Prostate gland (tissue), 2 donors: ENCODE measurements around the gene RGS10. TPM values are rescaled to one million over a fixed set of nuclear protein-coding genes. Genes with fewer than 3 reads are reported as not detected.

Experiments
- DNase-seq: peaks from one replicate; pipeline ENCODE4 v3.0.0-alpha.2; 2019; ENCODE audit warnings: low spot score
- H3K27ac ChIP-seq, 2 donors: fragments of 200-600 bp; sonication (generic); 2 replicates each; pipeline ENCODE4 v1.5.1; 2017 to 2019
- H3K27me3 ChIP-seq: fragments of 200-600 bp; sonication (generic); replicated peaks from 2 replicates; pipeline ENCODE4 v1.5.1; 2019; ENCODE audit not compliant: insufficient read depth
- H3K36me3 ChIP-seq, 2 donors: fragments of 200-600 bp; sonication (generic); 1 replicate in 1 of 2; 2 replicates in 1 of 2; pipeline versions ENCODE4 v1.5.1 to v1.8.1; 2017 to 2019
- H3K4me1 ChIP-seq: fragments of 200-600 bp; sonication (generic); replicated peaks from 2 replicates; pipeline ENCODE4 v1.5.1; 2019
- H3K4me3 ChIP-seq, 2 donors: fragments of 200-600 bp; sonication (generic); 2 replicates each; pipeline ENCODE4 v1.5.1; 2017 to 2019
- H3K9me3 ChIP-seq: fragments of 200-600 bp; sonication (generic); 2 replicates; pipeline ENCODE4 v1.5.1; 2017
- POLR2A ChIP-seq: fragments of 450-650 bp; IDR thresholded peaks from one replicate; pipeline ENCODE4 v1.6.1; 2016; ENCODE audit warnings: antibody characterized with exemption, mild to moderate bottlenecking
- POLR2AphosphoS5 ChIP-seq: sonication (generic); formaldehyde crosslinking; IDR thresholded peaks from one replicate; pipeline ENCODE4 v1.6.1; 2017; ENCODE audit warnings: antibody characterized with exemption
- WGBS: methylation state at CpG from one replicate; pipeline ENCODE4 v1.1.5; 2018; 5-methylcytosine and 5-hydroxymethylcytosine counted together
- intact Hi-C: fragments of 100-400 bp; cut with DNase I; formaldehyde crosslinking; loops from one replicate; pipeline ENCODE4 v1.14.2; 2022
- total RNA-seq, 2 donors: library from RNA; depleted of rRNA; stranded (reverse); fragments of >200 nt; gene quantifications; one replicate each; pipeline ENCODE4 v1.1.0, GENCODE V29; 2016
- TF ChIP-seq, protein P1 (sequence below), 4 experiments: fragments of 200-600 bp in 2 of 4; fragments of 450-650 bp in 2 of 4; sonication (generic) in 2 of 4; IDR thresholded peaks; 1 replicate in 3 of 4; 2 replicates in 1 of 4; pipeline ENCODE4 v1.5.1; 2016 to 2019; ENCODE audit warnings: antibody characterized with exemption in 4 of 4, mild to moderate bottlenecking in 2 of 4, moderate library complexity in 2 of 4

RGS10 gene
- total RNA-seq, 2 donors from 2014 or later, result 12.4 to 67.7 TPM

DNA sequence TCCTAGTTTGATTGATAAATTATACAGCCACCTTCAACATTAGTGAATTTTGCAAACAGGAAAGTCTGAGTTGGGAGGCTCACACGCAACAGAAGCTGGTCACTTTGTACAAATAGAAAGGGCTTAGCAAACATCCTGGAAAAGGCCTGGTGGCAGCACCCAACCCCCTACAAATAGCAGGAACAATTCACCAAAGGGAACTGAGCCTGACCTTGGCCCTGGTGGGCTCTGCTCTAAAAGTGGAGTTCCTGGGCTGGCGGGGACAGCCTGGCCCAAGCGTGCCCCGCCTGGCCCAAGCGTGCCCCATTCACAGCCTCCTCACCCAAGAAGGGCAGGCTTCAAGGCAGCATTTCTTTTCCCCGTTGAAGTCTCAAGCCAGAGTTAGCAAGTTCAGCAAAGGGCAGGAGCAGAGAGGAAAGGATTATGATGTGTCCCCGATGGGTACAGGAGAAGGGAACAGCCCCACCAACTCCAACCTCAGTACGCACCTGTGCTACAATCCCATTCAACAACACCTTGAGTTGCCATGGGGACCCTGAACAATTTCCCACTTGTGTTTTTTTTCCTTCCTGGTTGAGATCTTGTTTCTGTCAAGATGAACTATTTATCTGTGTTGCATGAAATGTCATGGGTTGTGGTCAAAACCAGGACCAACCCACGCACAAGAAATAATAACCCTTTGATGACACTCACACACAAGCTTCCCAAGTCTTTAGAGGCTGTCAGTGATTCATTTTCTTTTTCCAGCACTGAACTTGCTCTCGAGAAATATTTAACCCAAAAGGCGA lies 43.4 kb downstream of the RGS10 start:
- H3K9me3 ChIP-seq, result no peaks in the 10 kb centered on the region
- H3K4me3 ChIP-seq, result no peak overlapping the region
- no peak overlapping the region for H3K27ac ChIP-seq
- TF ChIP-seq POLR2A, result no peak
- TF ChIP-seq POLR2AphosphoS5, result no peak
- TF ChIP-seq, protein P1, sequence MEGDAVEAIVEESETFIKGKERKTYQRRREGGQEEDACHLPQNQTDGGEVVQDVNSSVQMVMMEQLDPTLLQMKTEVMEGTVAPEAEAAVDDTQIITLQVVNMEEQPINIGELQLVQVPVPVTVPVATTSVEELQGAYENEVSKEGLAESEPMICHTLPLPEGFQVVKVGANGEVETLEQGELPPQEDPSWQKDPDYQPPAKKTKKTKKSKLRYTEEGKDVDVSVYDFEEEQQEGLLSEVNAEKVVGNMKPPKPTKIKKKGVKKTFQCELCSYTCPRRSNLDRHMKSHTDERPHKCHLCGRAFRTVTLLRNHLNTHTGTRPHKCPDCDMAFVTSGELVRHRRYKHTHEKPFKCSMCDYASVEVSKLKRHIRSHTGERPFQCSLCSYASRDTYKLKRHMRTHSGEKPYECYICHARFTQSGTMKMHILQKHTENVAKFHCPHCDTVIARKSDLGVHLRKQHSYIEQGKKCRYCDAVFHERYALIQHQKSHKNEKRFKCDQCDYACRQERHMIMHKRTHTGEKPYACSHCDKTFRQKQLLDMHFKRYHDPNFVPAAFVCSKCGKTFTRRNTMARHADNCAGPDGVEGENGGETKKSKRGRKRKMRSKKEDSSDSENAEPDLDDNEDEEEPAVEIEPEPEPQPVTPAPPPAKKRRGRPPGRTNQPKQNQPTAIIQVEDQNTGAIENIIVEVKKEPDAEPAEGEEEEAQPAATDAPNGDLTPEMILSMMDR (IDR thresholded peaks at IDR 0.05), result no peak
- 79% methylated on average over 11 of the region's 11 CpGs for WGBS
- H3K36me3 ChIP-seq, result no peaks in the 10 kb centered on the region
- intact Hi-C loops, result no loop called here
- no peaks in the 10 kb centered on the region for H3K27me3 ChIP-seq
- peaks cover 4% of the 10 kb centered on the region for H3K4me1 ChIP-seq
- no peak for DNase-seq

DNA sequence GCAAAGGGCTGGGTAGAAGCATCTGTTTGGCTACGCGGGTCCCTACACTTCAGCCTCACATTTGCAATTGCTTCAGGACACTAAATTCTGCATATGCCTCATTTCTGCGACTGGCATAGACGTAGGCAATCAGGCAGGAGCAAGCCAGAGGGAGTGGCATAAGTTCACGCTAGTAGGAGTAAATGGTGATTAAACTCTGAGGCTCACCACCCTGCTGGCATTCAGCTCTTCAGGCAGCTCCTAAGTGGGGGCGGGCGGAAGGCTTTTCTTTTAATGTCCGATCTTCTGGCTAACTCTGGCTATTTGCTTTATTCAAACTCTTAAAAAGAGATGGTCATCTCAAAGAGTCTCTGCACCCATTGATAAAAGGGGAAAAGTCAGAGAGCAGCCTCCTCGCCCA lies 45.3 kb downstream of the RGS10 start:
- no peak for DNase-seq
- no peaks in the 10 kb centered on the region for H3K9me3 ChIP-seq
- no peaks in the 10 kb centered on the region for H3K36me3 ChIP-seq
- no peak overlapping the region for H3K4me3 ChIP-seq
- H3K4me1 ChIP-seq, result peaks cover 4% of the 10 kb centered on the region
- no peak overlapping the region for H3K27ac ChIP-seq
- H3K27me3 ChIP-seq, result no peaks in the 10 kb centered on the region
- 96% methylated on average over 9 of the region's 9 CpGs for WGBS
- intact Hi-C loops, result no loop called here
- TF ChIP-seq, protein P1 (IDR thresholded peaks at IDR 0.05), result no peak
- TF ChIP-seq POLR2AphosphoS5 (no peak), POLR2A (no peak)

DNA sequence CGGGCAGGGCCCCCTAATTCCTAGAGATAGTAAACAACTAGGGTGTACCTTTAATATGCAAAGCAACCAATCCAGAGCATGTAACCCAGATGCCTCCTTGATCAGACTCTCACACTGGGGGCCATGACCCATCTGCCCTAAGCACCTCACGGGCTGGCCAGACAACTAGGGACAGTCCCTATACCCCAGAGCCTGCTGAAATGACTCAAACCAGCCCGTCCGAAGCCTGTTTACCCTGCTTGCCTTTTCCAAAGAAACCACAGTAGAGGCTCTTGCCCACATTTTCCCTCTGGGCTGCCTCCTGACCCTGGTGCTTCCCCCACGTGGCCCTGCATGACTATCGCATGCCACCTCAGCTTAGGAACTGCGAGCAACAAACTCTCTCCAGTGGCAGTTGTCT lies 46.2 kb downstream of the RGS10 start:
- Histone ChIP-seq H3K4me1 (peaks cover 4% of the 10 kb centered on the region), H3K4me3 (no peak overlapping the region), H3K36me3 (no peaks in the 10 kb centered on the region), H3K27me3 (no peaks in the 10 kb centered on the region), H3K27ac (no peak overlapping the region), H3K9me3 (no peaks in the 10 kb centered on the region)
- WGBS, result 88% methylated on average over 7 of the region's 7 CpGs
- TF ChIP-seq POLR2A (no peak), POLR2AphosphoS5 (no peak)
- TF ChIP-seq, protein P1 (IDR thresholded peaks at IDR 0.05), result no peak
- intact Hi-C loops, result no loop called here
- DNase-seq, result no peak

DNA sequence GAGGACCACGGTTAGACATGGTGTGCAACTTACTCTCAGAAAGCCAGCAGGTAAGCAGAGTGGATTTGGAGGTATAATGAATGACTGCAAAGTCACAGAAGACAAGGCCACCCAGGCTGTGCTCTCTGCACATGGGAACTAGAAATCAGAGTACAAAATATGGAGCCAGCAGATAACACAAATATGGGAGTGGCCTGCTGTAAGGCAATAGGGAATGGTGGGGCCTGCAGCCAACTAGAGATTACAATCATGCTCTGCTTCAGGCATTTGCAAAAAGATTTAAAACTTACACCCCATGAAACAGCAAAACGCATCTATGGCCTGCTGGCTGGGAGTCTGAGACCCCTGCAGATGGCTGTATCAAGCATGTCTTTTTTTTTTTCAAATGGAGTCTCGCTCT lies 47.0 kb downstream of the RGS10 start:
- H3K36me3 ChIP-seq, result no peaks in the 10 kb centered on the region
- H3K9me3 ChIP-seq, result no peaks in the 10 kb centered on the region
- no peak overlapping the region for H3K4me3 ChIP-seq
- DNase-seq, result no peak
- intact Hi-C loops, result no loop called here
- peaks cover 4% of the 10 kb centered on the region for H3K4me1 ChIP-seq
- TF ChIP-seq POLR2A (no peak), POLR2AphosphoS5 (no peak)
- TF ChIP-seq, protein P1 (IDR thresholded peaks at IDR 0.05), result no peak
- H3K27me3 ChIP-seq, result no peaks in the 10 kb centered on the region
- WGBS, result 90% methylated on average over 3 of the region's 3 CpGs
- no peak overlapping the region for H3K27ac ChIP-seq

DNA sequence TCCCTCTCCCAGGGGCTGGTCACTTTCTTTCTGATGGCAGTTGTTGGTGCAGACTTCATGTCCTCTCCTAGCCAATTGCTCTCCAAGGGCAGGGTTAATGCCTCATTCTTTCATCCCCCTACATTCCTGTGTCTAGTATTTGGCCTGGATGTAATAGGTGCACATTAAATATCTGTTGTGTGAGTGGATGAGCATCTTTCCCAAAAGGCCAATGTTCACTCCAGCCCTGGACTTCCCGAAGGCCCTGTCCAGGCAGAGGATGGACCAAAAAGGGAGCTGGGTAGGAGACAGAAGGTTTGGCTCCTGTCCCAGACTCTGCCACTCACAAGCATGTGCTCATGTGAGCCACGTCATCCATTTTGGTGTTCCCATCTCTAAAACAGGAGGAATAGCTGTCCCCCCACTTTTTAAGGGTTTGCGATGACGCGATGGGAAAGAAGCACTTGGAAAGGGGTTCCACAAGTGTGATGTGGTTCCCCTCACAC lies 47.5 kb downstream of the RGS10 start:
- intact Hi-C loops, result no loop called here
- Histone ChIP-seq H3K27ac (peak overlapping the region in 1 of 2 donors; percentile 14), H3K36me3 (no peaks in the 10 kb centered on the region), H3K4me1 (peaks cover 4% of the 10 kb centered on the region), H3K27me3 (no peaks in the 10 kb centered on the region), H3K4me3 (no peak overlapping the region), H3K9me3 (no peaks in the 10 kb centered on the region)
- no peak for TF ChIP-seq POLR2A
- TF ChIP-seq, protein P1 (IDR thresholded peaks at IDR 0.05), result no peak
- no peak for TF ChIP-seq POLR2AphosphoS5
- WGBS, result 84% methylated on average over 5 of the region's 5 CpGs
- DNase-seq, result no peak
